ENCODE results near the gene SUGCT. TPM values are rescaled to one million over a fixed set of nuclear protein-coding genes. Genes with fewer than 3 reads are reported as not detected.
"Not testable (repeated sequence)": the region's sequence is repeated elsewhere in the genome, so short reads cannot be mapped to it uniquely, and the experiment has no call there.

The SUGCT gene
- total RNA-seq, 1 experiment from 2014 or later: 1.3 TPM

DNA sequence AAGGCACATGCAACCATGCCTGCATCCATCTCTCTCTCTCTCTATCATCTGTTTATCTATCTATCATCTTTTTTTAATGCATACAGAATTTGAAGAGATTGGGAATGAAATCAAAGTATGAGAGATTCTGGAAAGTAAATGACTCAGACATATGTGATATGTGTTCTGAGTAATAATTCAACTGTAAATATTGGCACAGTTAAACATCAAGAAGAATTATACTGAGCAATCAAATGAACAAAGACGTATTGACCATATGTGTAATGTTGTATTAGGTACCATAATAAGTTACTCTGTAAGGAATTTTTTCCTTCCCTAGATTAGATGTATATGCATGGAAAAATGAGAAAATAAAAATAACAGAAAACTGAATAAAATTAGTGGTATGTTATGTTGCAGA is 108.3 kb downstream of the SUGCT start:
- DNase-seq (ENCODE audit: extremely low read depth, low read depth): no peak

DNA sequence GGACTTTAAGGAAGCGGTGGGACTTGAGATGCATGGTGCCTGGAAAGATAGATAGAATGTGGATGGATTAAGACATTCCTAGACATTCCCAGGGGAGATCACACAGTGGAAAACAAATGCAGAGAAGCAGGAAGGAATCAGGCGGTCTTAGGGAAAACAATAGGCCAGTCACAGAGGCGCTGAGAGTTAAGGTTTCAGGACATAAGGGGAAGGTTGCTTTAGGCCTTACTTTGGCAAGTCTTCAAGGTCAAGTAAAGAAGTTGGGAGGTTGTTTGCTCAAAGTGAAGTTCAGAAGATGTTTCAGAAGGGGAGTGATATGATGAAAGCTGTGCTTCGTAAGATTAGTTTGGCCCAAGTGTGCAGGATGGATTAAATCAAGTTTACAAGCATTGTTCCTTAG is 109.4 kb downstream of the SUGCT start:
- no peak for DNase-seq (ENCODE audit: extremely low read depth, low read depth)

- no peak for DNase-seq (ENCODE audit: extremely low read depth, low read depth)
Measured at GRCh38 chr7:40248681-40249080, 113.9 kb downstream of the SUGCT start.

DNA sequence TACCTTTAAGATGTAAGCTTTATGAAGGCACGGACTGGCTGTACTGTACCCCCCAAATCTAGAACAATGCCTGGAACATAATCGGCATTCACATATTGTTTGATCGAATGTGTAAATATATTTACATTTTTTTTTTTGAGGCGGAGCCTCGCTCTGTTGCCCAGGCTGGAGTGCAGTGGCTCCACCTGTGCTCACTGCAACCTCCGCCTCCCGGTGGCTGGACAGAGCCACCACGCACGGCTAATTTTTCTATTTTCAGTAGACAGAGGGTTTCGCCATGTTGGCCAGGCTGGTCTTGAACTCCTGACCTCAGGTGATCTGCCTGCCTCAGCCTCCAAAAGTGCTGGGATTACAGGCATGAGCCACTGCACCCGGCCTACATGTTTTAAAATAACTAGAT is 118.6 kb downstream of the SUGCT start:
- DNase-seq (ENCODE audit: extremely low read depth, low read depth): not testable (repeated sequence)

- no peak for DNase-seq (ENCODE audit: extremely low read depth, low read depth)
Measured at GRCh38 chr7:40263752-40264390, 129.1 kb downstream of the SUGCT start.

- DNase-seq (ENCODE audit: extremely low read depth, low read depth): no peak
Measured at GRCh38 chr7:40267583-40267982, 132.8 kb downstream of the SUGCT start.

GRCh38 chr7:40268810-40269209 is 134.0 kb downstream of the SUGCT start:
- not testable (repeated sequence) for DNase-seq (ENCODE audit: extremely low read depth, low read depth)

DNA sequence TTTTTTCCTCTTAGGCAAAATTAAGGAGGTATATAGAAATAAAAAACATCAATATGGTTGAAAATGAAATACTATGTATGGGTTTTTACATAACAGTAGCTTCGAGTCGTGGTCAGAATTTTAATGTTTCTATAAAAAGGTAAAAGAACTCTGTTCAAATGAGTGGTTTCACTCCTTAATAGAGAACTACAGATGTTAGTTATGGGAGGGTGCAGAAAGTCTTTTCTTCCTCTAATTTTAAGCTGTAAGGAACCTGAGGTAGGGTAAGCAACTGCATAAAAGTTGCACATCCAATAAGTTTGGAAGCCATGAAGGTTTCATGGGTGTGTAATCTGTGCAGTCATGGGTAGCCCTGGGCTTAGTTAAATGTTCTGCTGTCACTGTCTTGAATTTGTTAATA is 141.3 kb downstream of the SUGCT start:
- no peak for DNase-seq (ENCODE audit: extremely low read depth, low read depth)

DNA sequence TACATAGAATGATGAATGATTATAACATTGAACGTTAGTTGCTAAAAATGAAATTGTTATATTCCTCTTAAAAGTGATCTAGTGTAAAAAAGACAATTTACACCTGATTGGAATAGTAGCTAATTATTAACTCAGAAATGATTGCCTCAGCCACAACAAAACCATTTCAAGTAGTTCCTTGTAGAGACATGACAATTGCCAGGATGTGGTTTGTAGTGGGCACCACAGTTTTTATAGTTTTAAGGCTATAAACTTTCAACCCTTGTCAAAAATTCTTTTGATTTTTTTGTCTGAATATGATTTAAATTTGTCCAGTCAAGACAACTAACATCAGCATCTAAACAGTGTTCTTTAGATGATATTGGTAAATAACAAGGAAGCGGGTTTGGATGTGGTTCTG is 145.2 kb downstream of the SUGCT start:
- no peak for DNase-seq (ENCODE audit: extremely low read depth, low read depth)

DNA sequence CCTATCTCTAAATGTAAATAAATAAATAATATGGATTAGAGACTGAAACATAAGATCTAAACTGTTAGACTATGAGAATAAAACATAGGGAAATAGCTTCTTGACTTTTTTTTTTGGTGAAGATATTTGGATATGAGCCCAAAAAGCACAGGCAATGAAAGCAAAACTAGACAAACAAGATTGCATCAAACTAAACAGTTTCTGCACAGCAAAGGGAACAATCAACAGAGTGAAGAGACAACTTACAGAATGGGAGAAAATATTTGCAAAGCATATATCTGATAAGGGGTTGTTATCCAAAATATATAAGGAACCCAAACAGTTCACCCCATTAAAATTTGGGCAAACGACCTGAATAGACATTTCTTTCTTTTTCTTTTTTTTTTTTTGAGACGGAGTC is 148.1 kb downstream of the SUGCT start:
- no peak for DNase-seq (ENCODE audit: extremely low read depth, low read depth)

DNA sequence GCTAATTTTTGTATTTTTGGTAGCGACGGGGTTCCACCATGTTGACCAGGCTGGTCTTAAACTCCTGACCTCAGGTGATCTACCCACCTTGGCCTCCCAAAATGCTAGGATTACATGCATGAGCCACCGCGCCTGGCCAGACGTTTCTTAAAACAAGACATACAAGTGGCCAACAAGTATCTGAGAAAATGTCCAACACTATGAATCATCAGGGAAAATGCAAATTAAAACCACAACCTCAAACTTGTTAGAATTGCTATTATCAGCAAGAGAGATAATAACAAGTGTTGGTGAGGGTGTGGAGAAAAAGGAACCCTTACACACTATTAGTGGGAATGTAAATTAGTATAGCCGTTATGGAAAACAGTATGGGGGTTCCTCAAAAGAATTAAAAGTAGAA is 148.6 kb downstream of the SUGCT start:
- DNase-seq (ENCODE audit: extremely low read depth, low read depth): no peak

GRCh38 chr7:40288827-40289226 is 154.0 kb downstream of the SUGCT start:
- DNase-seq (ENCODE audit: extremely low read depth, low read depth): no peak

- DNase-seq (ENCODE audit: extremely low read depth, low read depth): no peak
Measured at GRCh38 chr7:40297741-40298311, 163.0 kb downstream of the SUGCT start.

DNA sequence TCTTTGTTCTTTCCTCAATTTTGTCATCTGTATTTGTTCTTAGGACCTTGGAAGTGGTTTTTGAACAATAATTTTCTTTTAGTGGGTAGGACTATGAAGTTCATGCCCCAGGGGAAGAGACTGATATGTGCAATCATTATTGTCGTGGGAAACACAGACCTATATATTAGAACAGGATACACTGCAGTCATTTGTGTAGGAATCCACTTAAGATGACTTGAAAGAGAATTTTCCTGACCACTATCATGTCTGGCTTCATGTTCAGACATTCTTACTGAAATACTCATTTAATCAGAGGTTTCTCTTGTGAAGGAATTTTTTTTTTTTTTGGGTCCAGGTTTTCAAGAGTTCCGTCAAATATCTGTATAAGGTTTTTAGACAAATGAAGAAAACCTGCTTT is 163.6 kb downstream of the SUGCT start:
- no peak for DNase-seq (ENCODE audit: extremely low read depth, low read depth)

DNA sequence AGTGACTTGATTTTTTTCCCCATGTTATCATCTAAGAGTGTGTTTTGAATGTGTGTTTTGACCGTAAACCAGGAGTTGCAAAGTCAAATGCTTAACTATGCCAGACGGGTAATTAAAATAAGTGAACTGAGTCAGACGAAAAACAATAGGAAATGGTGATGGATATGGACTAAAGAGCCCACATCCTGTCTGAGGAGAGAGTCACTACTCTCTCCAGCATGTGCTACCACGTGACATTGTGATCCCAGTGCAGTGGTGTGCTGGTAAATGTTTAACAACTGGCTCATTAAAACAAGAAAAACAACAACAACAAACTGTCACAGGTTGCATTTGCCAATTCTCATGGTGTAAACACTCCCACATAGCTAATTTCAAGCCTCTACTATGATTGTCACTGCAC is 164.3 kb downstream of the SUGCT start:
- no peak for DNase-seq (ENCODE audit: extremely low read depth, low read depth)

DNA sequence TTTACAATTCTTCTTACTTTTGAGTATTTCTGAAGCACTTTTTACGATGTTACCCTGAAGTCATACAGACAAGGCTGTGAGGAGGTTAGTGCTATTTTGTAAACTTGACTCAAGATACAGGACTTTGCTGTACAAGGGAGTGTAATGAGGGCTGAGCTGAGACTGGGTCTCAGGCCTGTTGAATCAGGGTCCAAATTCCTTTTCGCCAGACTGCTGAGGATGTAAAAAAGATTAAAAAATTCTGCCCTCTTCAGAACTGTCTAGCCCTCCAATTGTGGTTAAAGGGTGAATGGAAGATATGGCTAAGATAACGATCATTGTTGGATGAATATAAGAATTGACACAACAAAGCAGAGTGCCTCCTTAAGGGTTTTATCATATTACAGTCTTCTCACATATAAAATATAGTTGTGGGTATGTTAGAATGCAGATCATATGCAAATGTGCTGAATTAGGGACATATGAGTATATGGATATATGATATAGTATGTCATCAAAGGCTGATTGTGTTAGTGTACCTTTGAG is 165.4 kb downstream of the SUGCT start:
- no peak for DNase-seq (ENCODE audit: extremely low read depth, low read depth)

GRCh38 chr7:40301486-40302068 is 166.8 kb downstream of the SUGCT start:
- DNase-seq (ENCODE audit: extremely low read depth, low read depth): no peak

GRCh38 chr7:40303996-40304395 is 169.2 kb downstream of the SUGCT start:
- DNase-seq (ENCODE audit: extremely low read depth, low read depth): no peak

DNA sequence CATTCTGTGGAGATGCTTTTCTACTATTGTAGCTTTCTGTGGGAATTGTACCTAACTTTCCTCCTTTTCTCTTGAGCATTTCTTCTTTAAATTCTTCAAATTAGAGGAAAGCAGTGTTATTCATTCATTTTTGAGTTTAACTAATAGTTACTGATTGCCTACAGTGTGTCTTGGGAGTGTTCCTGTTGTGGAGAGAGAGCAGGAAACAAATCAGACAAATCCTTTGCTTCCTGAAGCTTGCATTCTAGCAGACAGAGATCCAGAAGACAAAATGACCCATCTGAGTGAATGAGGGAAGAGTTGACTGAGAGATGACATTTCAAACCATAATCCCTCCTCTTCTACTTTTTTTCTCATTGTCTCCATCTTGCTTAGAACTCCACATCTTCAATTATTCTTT is 170.4 kb downstream of the SUGCT start:
- no peak for DNase-seq (ENCODE audit: extremely low read depth, low read depth)

DNA sequence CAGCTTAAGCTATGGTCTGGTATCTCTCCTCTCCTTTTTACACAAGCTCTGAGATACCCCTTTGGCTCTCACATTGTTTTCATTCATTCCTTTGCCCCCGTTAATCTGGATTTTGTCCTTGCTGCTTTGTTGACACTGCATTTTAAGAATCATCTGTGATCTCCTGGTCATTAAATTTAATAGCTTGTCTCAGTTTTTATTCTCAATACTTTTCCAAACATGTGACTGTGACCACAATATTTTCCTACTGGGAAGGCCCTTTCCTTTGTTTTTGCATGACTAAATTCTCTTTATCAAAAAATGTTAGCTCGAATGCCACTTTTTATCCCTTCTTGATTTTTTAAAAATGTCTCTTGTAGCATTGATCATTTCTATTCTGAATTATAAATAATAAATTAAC is 171.2 kb downstream of the SUGCT start:
- no peak for DNase-seq (ENCODE audit: extremely low read depth, low read depth)

DNA sequence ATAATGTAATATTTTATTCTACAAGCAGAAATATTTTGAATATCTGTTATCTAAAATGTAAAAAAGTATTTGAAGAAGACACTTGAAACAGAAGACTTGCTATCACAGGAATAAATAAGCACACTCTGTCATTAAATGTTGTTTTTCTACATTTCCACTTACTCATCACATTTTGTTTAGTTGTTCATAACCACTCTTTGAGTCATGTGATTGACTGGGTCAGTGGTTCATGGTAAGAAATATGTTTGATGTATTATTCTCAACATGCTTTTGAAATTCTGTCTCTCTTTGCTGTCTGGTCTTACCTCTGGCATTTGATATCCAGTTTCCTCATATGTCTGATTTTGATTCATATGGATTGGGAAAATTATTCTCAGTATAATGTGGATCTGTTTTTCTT is 171.8 kb downstream of the SUGCT start:
- DNase-seq (ENCODE audit: extremely low read depth, low read depth): no peak

- DNase-seq (ENCODE audit: extremely low read depth, low read depth): no peak
Measured at GRCh38 chr7:40310258-40310657, 175.5 kb downstream of the SUGCT start.
